SK-N-SH (cell line): ENCODE measurements around the gene MAGI2. TPM values are rescaled to one million over a fixed set of nuclear protein-coding genes. Genes with fewer than 3 reads are reported as not detected.

ENCODE experiments used
- CTCF ChIA-PET: fragments of 300-600, 350-600 bp; formaldehyde crosslinking; extraction: SDS; loops from one replicate; lab custom pipeline; 2021; lab: Yijun Ruan, JAX
- POLR2A ChIA-PET: fragments of 350-600 bp; sonication (Branson Sonifier 250); formaldehyde crosslinking; extraction: SDS; loops from one replicate; lab custom pipeline; 2020; ENCODE audit warnings: antibody characterized with exemption, inconsistent platforms; lab: Yijun Ruan, JAX
- DNase-seq: peaks from one replicate; pipeline ENCODE4 v3.0.0; 2012
- H2AFZ ChIP-seq: fragments of 200-600 bp; sonication (generic); 2 replicates; pipeline ENCODE4 v1.8.1; 2016; ENCODE audit warnings: antibody characterized with exemption, mild to moderate bottlenecking, low read depth
- H3F3A ChIP-seq: fragments of 200-600 bp; sonication (generic); replicated peaks from 2 replicates; pipeline ENCODE3; 2016; ENCODE audit warnings: antibody characterized with exemption, mild to moderate bottlenecking; ENCODE audit not compliant: insufficient read depth
- H3K27ac ChIP-seq, 2 experiments: fragments of 200-500 bp in 1 of 2; fragments of 200-600 bp in 1 of 2; sonication (Bioruptor generic) in 1 of 2; sonication (generic), shearing (Covaris generic) in 1 of 2; 2 replicates each; pipeline versions ENCODE4 v1.5.1 to v1.6.1; 2014 to 2016; ENCODE audit warnings: low read depth in 2 of 2, inconsistent platforms in 1 of 2, low read length in 1 of 2, mild to moderate bottlenecking in 1 of 2, mixed read lengths in 1 of 2
- H3K27me3 ChIP-seq: fragments of 200-600 bp; sonication (generic), shearing (Covaris generic); 2 replicates; pipeline ENCODE4 v1.6.1; 2016; ENCODE audit warnings: mixed run types; ENCODE audit not compliant: insufficient read depth
- H3K36me3 ChIP-seq, 2 experiments: fragments of 200-500 bp in 1 of 2; fragments of 200-600 bp in 1 of 2; sonication (Bioruptor generic) in 1 of 2; sonication (generic) in 1 of 2; replicated peaks in 1 of 2; 2 replicates each; pipeline versions ENCODE3 to v1.5.1; 2014 to 2016; ENCODE audit warnings: low read length in 1 of 2, mild to moderate bottlenecking in 1 of 2; ENCODE audit not compliant: insufficient read depth in 2 of 2, control insufficient read depth in 1 of 2
- H3K4me1 ChIP-seq, 2 experiments: fragments of 200-500 bp in 1 of 2; fragments of 200-600 bp in 1 of 2; sonication (Bioruptor generic) in 1 of 2; sonication (generic), shearing (Covaris generic) in 1 of 2; 2 replicates each; pipeline versions ENCODE4 v1.5.1 to v1.6.1; 2014 to 2016; ENCODE audit warnings: low read depth in 1 of 2, low read length in 1 of 2, mixed run types in 1 of 2; ENCODE audit not compliant: insufficient read depth in 2 of 2, control insufficient read depth in 1 of 2
- H3K4me2 ChIP-seq: fragments of 200-600 bp; sonication (generic), shearing (Covaris generic); 2 replicates; pipeline ENCODE4 v1.6.1; 2017; ENCODE audit warnings: mixed run types
- H3K4me3 ChIP-seq, 2 experiments: fragments of 200-500 bp in 1 of 2; fragments of 200-600 bp in 1 of 2; sonication (Bioruptor generic) in 1 of 2; sonication (generic), shearing (Covaris generic) in 1 of 2; 2 replicates each; pipeline versions ENCODE4 v1.5.1 to v1.8.1; 2014 to 2016; ENCODE audit warnings: low read depth in 2 of 2, inconsistent platforms in 1 of 2, low read length in 1 of 2, mild to moderate bottlenecking in 1 of 2, mixed read lengths in 1 of 2, moderate library complexity in 1 of 2
- H3K79me2 ChIP-seq: fragments of 200-600 bp; sonication (generic); 2 replicates; pipeline ENCODE4 v1.8.1; 2017; ENCODE audit warnings: mild to moderate bottlenecking; ENCODE audit not compliant: insufficient read depth
- H3K9ac ChIP-seq: fragments of 200-600 bp; sonication (generic); 2 replicates; pipeline ENCODE4 v1.6.1; 2017; ENCODE audit warnings: mixed run types
- H3K9me2 ChIP-seq: fragments of 200-600 bp; sonication (generic); 2 replicates; pipeline ENCODE4 v1.6.1; 2017; ENCODE audit warnings: mixed run types
- H3K9me3 ChIP-seq: fragments of 200-600 bp; sonication (generic); 2 replicates; pipeline ENCODE4 v1.6.1; 2017; ENCODE audit warnings: mixed run types, mild to moderate bottlenecking, moderate library complexity
- H4K20me1 ChIP-seq: fragments of 200-600 bp; sonication (generic); 2 replicates; pipeline ENCODE4 v1.6.1; 2017; ENCODE audit warnings: mild to moderate bottlenecking, mixed run types; ENCODE audit not compliant: insufficient read depth
- CHD2 ChIP-seq: fragments of 150-350 bp; IDR thresholded peaks from 2 replicates; pipeline ENCODE4 v1.6.1; 2018; ENCODE audit warnings: low read length; ENCODE audit not compliant: partially characterized antibody
- EP300 ChIP-seq, 2 experiments: IDR thresholded peaks; 2 replicates each; pipeline versions ENCODE4 v1.4.0 to v1.6.1; 2012; ENCODE audit warnings: borderline replicate concordance in 1 of 2, low read depth in 1 of 2, low read length in 1 of 2
- FOSL2 ChIP-seq: IDR thresholded peaks from 2 replicates; pipeline ENCODE4 v1.4.0; 2012; ENCODE audit warnings: low read depth, mild to moderate bottlenecking, moderate library complexity, borderline replicate concordance
- FOXJ3 ChIP-seq: sonication (generic); formaldehyde crosslinking; IDR thresholded peaks from 2 replicates; pipeline ENCODE4 v1.5.1; 2020; ENCODE audit warnings: mild to moderate bottlenecking, missing genetic modification reagents
- GABPA ChIP-seq: IDR thresholded peaks from 2 replicates; pipeline ENCODE4 v1.4.0; 2012; ENCODE audit warnings: low read depth, mild to moderate bottlenecking
- GATA2 ChIP-seq: sonication (generic); formaldehyde crosslinking; IDR thresholded peaks from 2 replicates; pipeline ENCODE4 v1.5.0; 2020; ENCODE audit warnings: mild to moderate bottlenecking, missing genetic modification reagents
- NFIC ChIP-seq: IDR thresholded peaks from 2 replicates; pipeline ENCODE4 v1.4.0; 2012; ENCODE audit warnings: borderline replicate concordance
- RAD21 ChIP-seq: IDR thresholded peaks from 2 replicates; pipeline ENCODE4 v1.6.1; 2012; ENCODE audit warnings: mild to moderate bottlenecking, low read length
- RCOR1 ChIP-seq: fragments of 150-350 bp; IDR thresholded peaks from 2 replicates; pipeline ENCODE4 v1.6.1; 2017; ENCODE audit warnings: antibody characterized with exemption, low read length
- RFX5 ChIP-seq: IDR thresholded peaks from 2 replicates; pipeline ENCODE4 v1.6.1; 2012; ENCODE audit warnings: mild to moderate bottlenecking, improper control_type of control experiment, low read length
- SIN3A ChIP-seq: IDR thresholded peaks from 2 replicates; pipeline ENCODE4 v1.6.1; 2012; ENCODE audit warnings: low read depth, mild to moderate bottlenecking, low read length, moderate library complexity, borderline replicate concordance
- TAF1 ChIP-seq: IDR thresholded peaks from 2 replicates; pipeline ENCODE4 v1.6.1; 2012; ENCODE audit warnings: low read depth, mild to moderate bottlenecking, low read length, moderate library complexity, borderline replicate concordance
- WGBS: methylation state at CpG from one replicate; pipeline ENCODE4 v1.1.6; 2017; ENCODE audit warnings: low lambda C conversion rate; 5-methylcytosine and 5-hydroxymethylcytosine counted together
- polyA plus RNA-seq, 3 experiments: library from polyadenylated mRNA; depleted of rRNA; stranded (reverse); fragments of >200 nt; gene quantifications; 2 replicates each; pipeline ENCODE4 v1.2.3, GENCODE V29; 2012
- TF ChIP-seq, protein P1 (sequence below): IDR thresholded peaks from 2 replicates; pipeline ENCODE4 v1.4.0; 2012; ENCODE audit warnings: low read depth, borderline replicate concordance
- TF ChIP-seq, protein P2 (sequence below): fragments of 150-350 bp; IDR thresholded peaks from 2 replicates; pipeline ENCODE4 v1.6.1; 2016; ENCODE audit warnings: mild to moderate bottlenecking, low read depth, low read length
- TF ChIP-seq, protein P3 (sequence below): IDR thresholded peaks from 2 replicates; pipeline ENCODE4 v1.4.0; 2012; ENCODE audit warnings: low read depth
- TF ChIP-seq, protein P4 (sequence below): IDR thresholded peaks from 2 replicates; pipeline ENCODE4 v1.4.0; 2012; ENCODE audit warnings: low read depth, borderline replicate concordance

The MAGI2 gene
- polyA plus RNA-seq, 1 of the 3 experiments (the other 2 are of a cell fraction): 1.1 TPM

DNA sequence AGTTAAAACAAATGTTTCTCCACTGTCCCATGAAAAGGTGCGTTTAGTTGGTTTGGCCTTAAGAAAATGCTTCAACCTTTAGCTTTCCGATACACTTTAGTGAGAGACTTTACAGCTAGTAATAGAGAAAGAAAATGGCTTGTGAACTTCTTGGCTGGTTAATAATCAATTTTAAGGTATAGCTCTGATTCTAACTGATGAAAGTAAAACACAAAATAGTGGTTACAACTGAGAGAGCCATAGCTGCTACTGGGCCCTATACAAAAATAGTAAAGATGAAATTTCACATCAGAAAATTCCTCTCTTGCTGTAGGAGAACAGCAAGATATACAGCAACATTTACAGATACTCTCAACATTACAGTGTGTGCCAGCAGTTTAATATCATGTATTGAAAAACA, 1283.5 kb downstream of the MAGI2 start (continued):
- TF ChIP-seq, protein P1, sequence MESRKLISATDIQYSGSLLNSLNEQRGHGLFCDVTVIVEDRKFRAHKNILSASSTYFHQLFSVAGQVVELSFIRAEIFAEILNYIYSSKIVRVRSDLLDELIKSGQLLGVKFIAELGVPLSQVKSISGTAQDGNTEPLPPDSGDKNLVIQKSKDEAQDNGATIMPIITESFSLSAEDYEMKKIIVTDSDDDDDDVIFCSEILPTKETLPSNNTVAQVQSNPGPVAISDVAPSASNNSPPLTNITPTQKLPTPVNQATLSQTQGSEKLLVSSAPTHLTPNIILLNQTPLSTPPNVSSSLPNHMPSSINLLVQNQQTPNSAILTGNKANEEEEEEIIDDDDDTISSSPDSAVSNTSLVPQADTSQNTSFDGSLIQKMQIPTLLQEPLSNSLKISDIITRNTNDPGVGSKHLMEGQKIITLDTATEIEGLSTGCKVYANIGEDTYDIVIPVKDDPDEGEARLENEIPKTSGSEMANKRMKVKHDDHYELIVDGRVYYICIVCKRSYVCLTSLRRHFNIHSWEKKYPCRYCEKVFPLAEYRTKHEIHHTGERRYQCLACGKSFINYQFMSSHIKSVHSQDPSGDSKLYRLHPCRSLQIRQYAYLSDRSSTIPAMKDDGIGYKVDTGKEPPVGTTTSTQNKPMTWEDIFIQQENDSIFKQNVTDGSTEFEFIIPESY: no peak
- TF ChIP-seq FOXJ3 (CRISPR knock-in tag): no peak

DNA sequence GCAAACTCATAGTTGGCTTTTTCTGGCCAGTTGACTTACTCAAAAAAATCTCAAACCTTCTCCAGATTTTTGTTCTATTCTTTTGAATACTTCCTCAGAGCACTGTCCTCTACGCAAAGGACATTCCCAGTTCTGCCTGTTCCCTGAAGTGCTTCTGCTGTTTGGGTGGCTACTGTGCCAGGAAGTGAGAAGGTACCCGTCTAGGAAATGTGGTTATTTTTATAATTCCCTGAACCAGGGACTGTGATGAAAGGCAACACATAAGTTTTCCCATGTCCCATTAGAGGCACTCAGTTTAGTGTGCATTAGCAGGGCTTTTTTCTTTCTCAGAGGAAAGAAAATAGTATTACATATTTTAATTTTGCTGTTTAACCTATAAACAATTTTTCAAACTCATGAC, 1284.6 kb downstream of the MAGI2 start:
- TF ChIP-seq FOSL2 (no peak), GABPA (no peak), EP300 (IDR thresholded peaks at IDR 0.05; ENCODE audit: borderline replicate concordance in 1 of 2, low read depth in 1 of 2, low read length in 1 of 2) (no peak), CHD2 (no peak), RFX5 (no peak), RCOR1 (no peak), SIN3A (no peak), TAF1 (no peak), NFIC (no peak), RAD21 (no peak), GATA2 (CRISPR knock-in tag) (no peak)
- TF ChIP-seq, protein P2, sequence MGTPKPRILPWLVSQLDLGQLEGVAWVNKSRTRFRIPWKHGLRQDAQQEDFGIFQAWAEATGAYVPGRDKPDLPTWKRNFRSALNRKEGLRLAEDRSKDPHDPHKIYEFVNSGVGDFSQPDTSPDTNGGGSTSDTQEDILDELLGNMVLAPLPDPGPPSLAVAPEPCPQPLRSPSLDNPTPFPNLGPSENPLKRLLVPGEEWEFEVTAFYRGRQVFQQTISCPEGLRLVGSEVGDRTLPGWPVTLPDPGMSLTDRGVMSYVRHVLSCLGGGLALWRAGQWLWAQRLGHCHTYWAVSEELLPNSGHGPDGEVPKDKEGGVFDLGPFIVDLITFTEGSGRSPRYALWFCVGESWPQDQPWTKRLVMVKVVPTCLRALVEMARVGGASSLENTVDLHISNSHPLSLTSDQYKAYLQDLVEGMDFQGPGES: no peak
- TF ChIP-seq, protein P3, sequence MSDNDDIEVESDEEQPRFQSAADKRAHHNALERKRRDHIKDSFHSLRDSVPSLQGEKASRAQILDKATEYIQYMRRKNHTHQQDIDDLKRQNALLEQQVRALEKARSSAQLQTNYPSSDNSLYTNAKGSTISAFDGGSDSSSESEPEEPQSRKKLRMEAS: no peak
- TF ChIP-seq, protein P4, sequence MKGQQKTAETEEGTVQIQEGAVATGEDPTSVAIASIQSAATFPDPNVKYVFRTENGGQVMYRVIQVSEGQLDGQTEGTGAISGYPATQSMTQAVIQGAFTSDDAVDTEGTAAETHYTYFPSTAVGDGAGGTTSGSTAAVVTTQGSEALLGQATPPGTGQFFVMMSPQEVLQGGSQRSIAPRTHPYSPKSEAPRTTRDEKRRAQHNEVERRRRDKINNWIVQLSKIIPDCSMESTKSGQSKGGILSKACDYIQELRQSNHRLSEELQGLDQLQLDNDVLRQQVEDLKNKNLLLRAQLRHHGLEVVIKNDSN: no peak
- TF ChIP-seq, all 33 proteins: peak for 0
- ChIA-PET POLR2A (no interaction called here), CTCF (no interaction called here)
- 74% methylated on average over 2 of the region's 2 CpGs for WGBS
- H3K4me2 ChIP-seq: no peak overlapping the region
- H3K4me1 ChIP-seq: no peaks in the 10 kb centered on the region; a peak in 1 of 4 replicates
- no peaks in the 10 kb centered on the region for H3K9me2 ChIP-seq
- H3K27me3 ChIP-seq: no peaks in the 10 kb centered on the region
- H3F3A ChIP-seq: no peaks in the 10 kb centered on the region
- no peaks in the 10 kb centered on the region for H4K20me1 ChIP-seq
- DNase-seq: no peak
- no peak overlapping the region for H3K9ac ChIP-seq
- H2AFZ ChIP-seq: no peak overlapping the region
- H3K79me2 ChIP-seq: no peaks in the 10 kb centered on the region
- no peaks in the 10 kb centered on the region for H3K9me3 ChIP-seq
- H3K4me3 ChIP-seq: no peak overlapping the region
- H3K36me3 ChIP-seq: no peaks in the 10 kb centered on the region
- no peak overlapping the region for H3K27ac ChIP-seq
